GM10248 (cell line): Measurements from ENCODE around the gene PHACTR1.

Experiments
- CTCF ChIA-PET: fragments of 300-600 bp; sonication (Branson Sonifier 250); formaldehyde crosslinking; extraction: SDS; loops from one replicate; lab custom pipeline; 2021; ENCODE audit warnings: antibody characterized with exemption; lab: Yijun Ruan, JAX
- POLR2A ChIA-PET: fragments of 350-650 bp; sonication (Branson Sonifier 250); formaldehyde crosslinking; extraction: SDS; loops from one replicate; lab custom pipeline; 2020; ENCODE audit warnings: antibody characterized with exemption; lab: Yijun Ruan, JAX
- DNase-seq: peaks from one replicate; pipeline ENCODE4 v3.0.0; 2012; ENCODE audit errors: extremely low spot score
- CTCF ChIP-seq: IDR thresholded peaks from 2 replicates; pipeline ENCODE4 v1.5.1; 2012; ENCODE audit warnings: mild to moderate bottlenecking, low read depth; ENCODE audit errors: extremely low read depth, missing control alignments, control extremely low read depth

Gene PHACTR1

DNA sequence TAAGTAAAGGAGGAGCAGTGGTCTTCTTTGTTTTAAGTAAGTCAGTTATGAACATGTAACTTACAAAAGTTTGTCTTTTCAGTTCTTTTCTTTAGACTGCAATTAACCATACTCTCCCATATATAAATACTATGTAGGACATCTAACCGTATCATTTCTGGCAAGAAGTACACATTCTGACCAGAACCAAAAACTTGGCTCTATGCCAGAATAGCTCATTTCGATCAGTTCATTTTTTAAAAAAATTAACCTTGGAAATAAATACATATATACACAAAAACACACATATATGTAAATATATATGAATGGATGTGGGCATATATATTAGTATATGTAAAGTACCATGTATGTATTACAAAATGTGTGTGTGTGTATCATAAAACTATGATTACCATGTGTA is 145.0 kb downstream of the PHACTR1 start:
- CTCF ChIA-PET: no interaction called here
- DNase-seq: no peak
- POLR2A ChIA-PET: no interaction called here
- TF ChIP-seq CTCF: no peak

- no peak for DNase-seq
- ChIA-PET POLR2A (no interaction called here), CTCF (no interaction called here)
- no peak for TF ChIP-seq CTCF
Observed at GRCh38 chr6:12865117-12865516, 148.6 kb downstream of the PHACTR1 start.

GRCh38 chr6:12865671-12866181 is 149.2 kb downstream of the PHACTR1 start:
- POLR2A ChIA-PET: no interaction called here
- DNase-seq: no peak
- CTCF ChIA-PET: interaction anchor here (1.4 kb wide), 1 partner anchor 15 kb away, joined by 4 read pairs; no protein-coding TSS in a partner anchor
- no peak for TF ChIP-seq CTCF

DNA sequence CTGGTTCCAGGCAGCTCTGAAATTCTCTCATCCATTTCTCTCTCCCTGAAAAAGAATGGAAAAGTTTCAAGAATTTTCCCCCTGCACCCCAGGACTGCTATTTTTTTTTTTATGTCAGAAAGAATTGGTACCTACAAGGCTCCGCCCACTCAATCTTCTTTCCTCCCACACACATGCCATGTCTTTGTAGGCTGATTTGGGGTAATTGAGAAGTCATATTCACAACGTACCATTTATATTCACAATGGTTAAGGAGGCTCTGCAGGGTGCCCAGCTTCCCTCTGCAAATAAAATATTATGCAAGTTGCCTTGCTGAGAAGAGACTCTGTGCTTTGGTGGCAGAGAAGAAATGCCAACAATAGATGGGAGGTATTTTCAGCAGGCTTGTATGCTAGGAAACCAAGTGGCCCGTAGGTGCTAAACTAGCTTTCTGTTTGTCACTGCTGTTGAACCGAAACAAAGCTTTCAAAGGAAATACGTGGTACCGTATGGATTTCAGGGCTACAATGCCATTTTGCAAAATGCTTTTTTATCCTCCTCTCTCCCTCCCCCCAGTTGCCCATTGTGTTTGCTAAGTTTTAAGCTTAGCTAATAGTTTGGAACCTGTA is 150.0 kb downstream of the PHACTR1 start:
- POLR2A ChIA-PET: no interaction called here
- CTCF ChIA-PET: interaction anchor here (1.4 to 1.6 kb wide), 2 partner anchors 8 to 14 kb away, joined by 4 read pairs; no protein-coding TSS in a partner anchor
- TF ChIP-seq CTCF: no peak
- DNase-seq: no peak

DNA sequence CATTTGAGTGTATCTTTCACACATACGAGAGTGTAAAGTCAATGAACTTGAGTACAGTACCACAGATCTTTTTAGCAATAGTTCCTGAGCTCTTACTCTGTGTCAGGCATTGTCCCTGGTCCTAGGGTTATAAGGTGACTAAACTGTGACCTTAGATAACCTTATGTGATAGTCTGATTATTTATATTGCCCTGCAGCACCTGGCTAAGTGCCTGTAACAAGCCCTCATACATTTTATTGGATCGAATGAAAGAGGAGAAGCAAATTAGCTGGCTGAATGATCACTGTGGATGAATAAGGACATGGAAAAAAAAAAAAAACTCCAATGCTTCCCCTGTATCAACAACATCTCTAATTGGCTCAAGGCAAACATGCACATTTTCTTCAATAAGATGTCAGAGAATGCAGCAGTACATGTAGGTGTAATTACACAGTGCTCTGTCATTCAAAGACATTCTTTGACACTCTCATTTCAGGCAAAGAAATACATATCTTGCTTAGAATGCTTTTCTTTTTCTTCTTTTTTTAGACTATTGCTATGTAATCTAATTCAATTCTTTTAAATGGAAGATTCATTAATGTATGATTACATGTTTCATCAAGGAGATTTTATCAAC is 153.4 kb downstream of the PHACTR1 start:
- no peak for TF ChIP-seq CTCF
- CTCF ChIA-PET: no interaction called here
- POLR2A ChIA-PET: no interaction called here
- no peak for DNase-seq

DNA sequence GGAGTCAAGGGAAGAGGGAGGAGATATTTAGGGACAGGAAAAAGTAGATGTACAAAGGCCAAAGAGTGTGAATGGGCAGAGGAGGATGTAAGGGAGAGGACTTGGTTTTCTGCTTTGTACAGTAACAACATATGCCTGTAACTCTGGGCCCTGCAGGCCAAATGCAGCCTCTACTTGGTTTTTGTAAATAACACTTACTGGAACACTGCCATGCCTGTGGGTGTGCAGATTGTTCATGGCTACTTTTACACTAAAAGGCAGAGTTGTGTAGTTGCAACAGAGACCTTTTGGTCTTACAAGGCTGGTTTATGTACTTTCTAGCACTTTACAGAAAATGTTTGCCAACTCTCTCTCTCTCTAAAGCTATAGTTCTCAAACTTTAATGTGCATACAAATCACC is 157.1 kb downstream of the PHACTR1 start:
- DNase-seq: no peak
- no peak for TF ChIP-seq CTCF
- ChIA-PET CTCF (interaction anchor here (0.7 kb wide), 1 partner anchor 278 kb away, joined by 3 read pairs; no protein-coding TSS in a partner anchor), POLR2A (no interaction called here)
